IPS DF 19.7 (cell line): ENCODE results near the gene MCAT.
A peak's percentile ranks its signal among the peaks of the same experiment; 100 is the strongest.

Experiments used
- DNase-seq: peaks from one replicate; pipeline ENCODE4 v3.0.0-alpha.2; 2013; ENCODE audit warnings: low read depth, low spot score

MCAT gene

DNA sequence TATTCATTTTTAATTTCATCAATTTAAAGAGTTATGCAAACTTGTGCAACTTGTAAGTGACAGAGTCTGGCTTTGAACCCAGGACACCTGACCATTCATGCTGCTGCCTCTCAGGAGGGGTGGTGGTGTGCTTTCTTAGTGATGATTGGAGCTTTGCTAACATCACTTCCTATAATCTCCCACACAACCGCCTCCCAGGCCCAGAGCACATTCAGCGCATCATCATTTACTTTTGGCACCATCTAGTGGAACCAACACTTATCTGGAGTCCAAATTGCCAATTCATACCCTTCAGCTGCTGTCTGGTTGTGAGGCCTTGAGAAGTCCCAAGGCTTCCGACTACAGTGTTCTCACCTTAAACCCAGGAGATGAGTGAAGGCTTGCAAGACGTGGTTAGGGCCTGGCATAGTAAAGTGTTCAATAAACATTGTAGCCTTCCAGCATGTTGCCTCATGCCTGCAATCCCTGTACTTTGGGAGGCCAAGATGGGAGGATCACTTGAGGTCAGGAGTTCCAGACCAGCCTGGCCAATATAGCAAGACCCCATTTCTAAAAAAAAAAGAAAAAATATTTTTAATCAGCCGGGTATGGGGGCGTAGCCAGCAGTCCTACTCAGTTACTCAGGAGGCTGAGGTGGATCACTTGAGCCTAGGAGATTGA lies 52.9 kb downstream of the MCAT start:
- no peak for DNase-seq

DNA sequence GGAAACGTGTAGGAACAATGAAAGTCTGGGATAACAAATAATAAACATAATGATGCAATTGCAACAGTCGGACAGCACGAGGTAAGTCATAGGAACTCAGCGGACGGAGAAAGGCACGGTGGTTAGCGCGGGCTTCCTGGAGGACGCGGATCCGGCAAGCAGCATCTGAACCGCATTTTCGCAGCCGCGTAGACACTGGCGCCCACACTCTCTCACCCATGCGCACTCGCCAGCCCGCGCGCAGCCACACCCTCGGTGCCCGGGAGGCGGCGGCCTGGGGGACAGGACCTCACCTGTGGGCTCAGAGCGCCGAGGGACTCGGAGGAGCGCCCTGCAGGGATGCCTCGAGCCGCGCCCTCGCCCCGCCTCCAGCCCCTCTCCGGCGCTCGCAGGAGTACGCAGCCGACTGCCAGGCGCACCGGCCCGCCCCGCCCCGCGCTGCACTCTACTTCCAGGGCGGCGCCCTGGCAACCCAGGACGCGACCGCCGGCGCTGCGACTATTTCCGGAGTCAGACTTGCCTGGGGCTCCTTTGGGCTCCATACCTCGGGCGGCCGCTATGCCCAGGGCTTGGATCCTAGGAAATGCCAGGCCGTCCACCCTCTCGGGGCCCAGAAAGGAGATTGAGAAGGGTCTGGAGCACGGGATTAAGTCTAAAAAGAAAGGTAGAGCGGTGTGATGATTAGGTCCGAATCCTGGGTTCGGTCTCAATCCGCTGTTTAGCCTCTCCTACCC lies 54.0 kb downstream of the MCAT start, which contains the start of gene TTLL1:
TSS of gene TTLL1 (minus strand) at position 408 of the 734 bp plus-strand sequence. CDS start 13,805 bp downstream, outside the sequence.
- DNase-seq = peak; percentile 35

DNA sequence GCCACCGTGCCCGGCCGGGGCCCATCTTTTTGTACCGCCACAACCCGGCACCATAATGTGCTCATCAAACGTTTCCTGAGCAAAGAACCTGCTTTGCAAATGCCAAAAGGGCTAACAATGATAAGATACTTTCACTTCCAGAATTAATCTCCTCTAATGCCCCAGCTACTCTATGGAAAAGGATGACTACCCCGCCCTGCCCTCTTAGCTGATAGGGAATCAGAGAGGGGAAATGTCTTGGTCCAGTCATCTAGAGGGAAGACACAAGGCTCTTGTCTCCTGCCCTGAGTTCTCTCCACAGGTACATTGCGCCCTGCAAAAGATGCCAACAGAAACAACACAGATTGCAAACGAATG lies 54.6 kb downstream of the MCAT start:
- no peak for DNase-seq

DNA sequence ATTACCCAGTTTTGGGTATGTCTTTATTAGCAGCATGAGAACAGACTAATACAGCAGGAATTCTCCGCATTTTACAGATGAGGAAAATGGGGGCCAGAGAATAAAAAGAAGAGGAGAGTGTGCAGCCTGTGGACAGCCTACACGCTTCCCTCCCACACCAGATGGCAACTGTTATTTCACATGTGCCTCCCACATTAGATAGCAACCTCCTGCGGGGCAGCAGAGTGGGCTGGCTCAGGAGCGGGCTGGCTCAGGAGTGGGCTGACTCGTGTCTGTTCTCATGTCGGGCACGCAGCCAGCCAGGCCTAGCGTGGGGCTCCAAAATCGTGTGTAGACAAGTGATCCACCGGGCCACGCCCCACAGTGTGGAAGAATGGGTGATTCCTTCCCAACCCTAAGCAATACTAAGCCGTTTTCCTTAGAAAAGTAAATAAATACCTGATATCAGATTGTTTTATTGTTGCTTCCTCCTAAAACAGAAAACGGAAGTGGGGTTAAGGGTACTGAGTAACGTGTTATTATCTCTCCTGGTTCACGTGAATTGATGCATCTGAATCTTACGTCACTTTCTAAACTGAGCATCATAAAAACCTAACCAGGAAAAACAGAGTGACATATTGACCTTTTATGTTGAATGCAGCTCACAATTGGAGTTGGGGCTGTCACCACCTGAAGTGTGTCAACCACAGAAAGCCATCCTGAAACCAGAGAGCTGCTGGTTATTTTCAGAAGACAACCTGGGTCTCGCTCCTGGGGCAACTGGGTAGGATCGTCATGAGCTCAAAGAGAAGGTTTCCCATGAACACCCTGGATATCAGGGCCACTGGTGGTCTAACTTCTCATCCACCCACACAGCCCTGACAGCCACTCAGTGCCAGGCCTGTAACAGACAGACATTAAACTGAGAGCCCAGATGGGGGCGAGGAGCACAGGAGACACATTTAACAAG lies 57.3 kb downstream of the MCAT start:
- no peak for DNase-seq
